WTC11 (cell line): ENCODE data around the gene ARL6. TPM values are rescaled to one million over a fixed set of nuclear protein-coding genes. Genes with fewer than 3 reads are reported as not detected.

ENCODE experiments used
- ATAC-seq: fragments of 200-7000 bp; cut with Tn5 transposase; 2 replicates; pipeline ENCODE4 v1.10.0; 2021; ENCODE audit warnings: mild to moderate bottlenecking, moderate library complexity
- CTCF ChIA-PET: fragments of 300-600 bp; sonication (Branson Sonifier 250); formaldehyde crosslinking; loops from one replicate; lab custom pipeline; 2021; ENCODE audit warnings: antibody characterized with exemption; lab: Charles Lee
- POLR2A ChIA-PET: fragments of 350-600 bp; sonication (Branson Sonifier 250); formaldehyde crosslinking; loops from one replicate; lab custom pipeline; 2021; ENCODE audit warnings: antibody characterized with exemption; lab: Charles Lee
- DNase-seq: peaks from one replicate; pipeline ENCODE4 v3.0.0; 2021; ENCODE audit warnings: low spot score
- H3K27ac Mint-ChIP-seq: 2 replicates; pipeline ENCODE4 v1.8.0; 2021; ENCODE audit warnings: mixed read lengths
- H3K27me3 Mint-ChIP-seq: 2 replicates; pipeline ENCODE4 v1.8.0; 2021; ENCODE audit warnings: low read depth, mild to moderate bottlenecking, moderate library complexity, mixed read lengths
- H3K36me3 Mint-ChIP-seq: 2 replicates; pipeline ENCODE4 v1.8.0; 2021; ENCODE audit warnings: mixed read lengths
- H3K4me1 Mint-ChIP-seq: 2 replicates; pipeline ENCODE4 v1.8.0; 2022; ENCODE audit warnings: mixed read lengths
- H3K4me3 Mint-ChIP-seq: 2 replicates; pipeline ENCODE4 v1.8.0; 2021; ENCODE audit warnings: mild to moderate bottlenecking, moderate library complexity, mixed read lengths
- H3K9me3 Mint-ChIP-seq: 2 replicates; pipeline ENCODE4 v1.8.0; 2021; ENCODE audit warnings: mixed read lengths
- CBFB ChIP-seq: sonication (generic); formaldehyde crosslinking; IDR thresholded peaks from 2 replicates; pipeline ENCODE4 v1.8.1; 2022; ENCODE audit warnings: mild to moderate bottlenecking, low read depth, missing genetic modification reagents
- IRF2 ChIP-seq: sonication (generic); formaldehyde crosslinking; IDR thresholded peaks from 2 replicates; pipeline ENCODE4 v1.8.0; 2022; ENCODE audit warnings: low read depth, missing genetic modification reagents, borderline replicate concordance
- JUN ChIP-seq: sonication (generic); formaldehyde crosslinking; IDR thresholded peaks from 2 replicates; pipeline ENCODE4 v1.8.0; 2023; ENCODE audit warnings: mild to moderate bottlenecking, missing genetic modification reagents
- NR1H2 ChIP-seq: sonication (generic); formaldehyde crosslinking; IDR thresholded peaks from 2 replicates; pipeline ENCODE4 v1.9.0; 2021; ENCODE audit warnings: mild to moderate bottlenecking, moderate library complexity, missing genetic modification reagents
- NR3C1 ChIP-seq: sonication (generic); formaldehyde crosslinking; conservative IDR thresholded peaks from 2 replicates; pipeline ENCODE4 v1.8.1; 2023; ENCODE audit warnings: low read depth, mild to moderate bottlenecking, missing genetic modification reagents
- OVOL2 ChIP-seq: fragments of 250-450 bp; sonication (Bioruptor Pico); IDR thresholded peaks from 2 replicates; pipeline ENCODE4 v1.9.0; 2021; ENCODE audit warnings: mild to moderate bottlenecking, borderline replicate concordance
- TEAD4 ChIP-seq: sonication (generic); formaldehyde crosslinking; IDR thresholded peaks from 2 replicates; pipeline ENCODE4 v1.8.0; 2022; ENCODE audit warnings: mild to moderate bottlenecking, missing genetic modification reagents
- ZBTB21 ChIP-seq: sonication (generic); formaldehyde crosslinking; IDR thresholded peaks from 2 replicates; pipeline ENCODE4 v1.8.1; 2023; ENCODE audit warnings: mild to moderate bottlenecking, missing genetic modification reagents, borderline replicate concordance
- ZNF121 ChIP-seq: sonication (generic); formaldehyde crosslinking; IDR thresholded peaks from 2 replicates; pipeline ENCODE4 v1.8.0; 2023; ENCODE audit warnings: missing genetic modification reagents
- ZNF138 ChIP-seq: sonication (generic); formaldehyde crosslinking; conservative IDR thresholded peaks from 2 replicates; pipeline ENCODE4 v1.8.1; 2022; ENCODE audit warnings: mild to moderate bottlenecking, moderate library complexity, missing genetic modification reagents
- ZNF219 ChIP-seq: sonication (generic); formaldehyde crosslinking; IDR thresholded peaks from 2 replicates; pipeline ENCODE4 v1.8.0; 2023; ENCODE audit warnings: missing genetic modification reagents, mild to moderate bottlenecking, borderline replicate concordance
- ZNF232 ChIP-seq: sonication (generic); formaldehyde crosslinking; IDR thresholded peaks from 2 replicates; pipeline ENCODE4 v1.8.0; 2022; ENCODE audit warnings: mild to moderate bottlenecking, missing genetic modification reagents
- ZNF317 ChIP-seq: sonication (generic); formaldehyde crosslinking; IDR thresholded peaks from 2 replicates; pipeline ENCODE4 v1.8.1; 2023; ENCODE audit warnings: low read depth, mild to moderate bottlenecking, moderate library complexity, missing genetic modification reagents, borderline replicate concordance
- ZNF396 ChIP-seq: fragments of 250-450 bp; sonication (Bioruptor Pico); IDR thresholded peaks from 2 replicates; pipeline ENCODE4 v1.8.0; 2021; ENCODE audit warnings: mild to moderate bottlenecking, moderate library complexity, borderline replicate concordance
- ZNF423 ChIP-seq: fragments of 250-450 bp; sonication (Bioruptor Pico); IDR thresholded peaks from 2 replicates; pipeline ENCODE4 v2.1.2; 2022; ENCODE audit warnings: mild to moderate bottlenecking, moderate library complexity
- total RNA-seq: library from RNA; stranded (reverse); gene quantifications from 3 replicates; pipeline ENCODE4 v1.2.3, GENCODE V29; 2021
- TF ChIP-seq, protein P1 (sequence below): sonication (generic); formaldehyde crosslinking; IDR thresholded peaks from 2 replicates; pipeline ENCODE4 v1.8.0; 2022; ENCODE audit warnings: missing genetic modification reagents
- TF ChIP-seq, protein P2 (sequence below): fragments of 250-450 bp; sonication (Bioruptor Pico); IDR thresholded peaks from 2 replicates; pipeline ENCODE4 v1.9.0; 2021; ENCODE audit warnings: moderate library complexity, mild to moderate bottlenecking, inconsistent platforms, borderline replicate concordance
- TF ChIP-seq, protein P3 (sequence below): sonication (generic); formaldehyde crosslinking; IDR thresholded peaks from 2 replicates; pipeline ENCODE4 v1.8.0; 2023; ENCODE audit warnings: missing genetic modification reagents, mild to moderate bottlenecking, borderline replicate concordance
- TF ChIP-seq, protein P4 (sequence below): sonication (generic); formaldehyde crosslinking; IDR thresholded peaks from 2 replicates; pipeline ENCODE4 v1.8.1; 2023; ENCODE audit warnings: mild to moderate bottlenecking, missing genetic modification reagents, moderate library complexity
- TF ChIP-seq, protein P5 (sequence below): sonication (generic); formaldehyde crosslinking; IDR thresholded peaks from 2 replicates; pipeline ENCODE4 v1.8.0; 2022; ENCODE audit warnings: mild to moderate bottlenecking, missing genetic modification reagents
- TF ChIP-seq, protein P6 (sequence below): fragments of 250-450 bp; sonication (Bioruptor Pico); IDR thresholded peaks from 2 replicates; pipeline ENCODE4 v1.8.0; 2021; ENCODE audit warnings: mild to moderate bottlenecking

ARL6 gene
- total RNA-seq, 1 experiment from 2014 or later: 6.8 TPM

DNA sequence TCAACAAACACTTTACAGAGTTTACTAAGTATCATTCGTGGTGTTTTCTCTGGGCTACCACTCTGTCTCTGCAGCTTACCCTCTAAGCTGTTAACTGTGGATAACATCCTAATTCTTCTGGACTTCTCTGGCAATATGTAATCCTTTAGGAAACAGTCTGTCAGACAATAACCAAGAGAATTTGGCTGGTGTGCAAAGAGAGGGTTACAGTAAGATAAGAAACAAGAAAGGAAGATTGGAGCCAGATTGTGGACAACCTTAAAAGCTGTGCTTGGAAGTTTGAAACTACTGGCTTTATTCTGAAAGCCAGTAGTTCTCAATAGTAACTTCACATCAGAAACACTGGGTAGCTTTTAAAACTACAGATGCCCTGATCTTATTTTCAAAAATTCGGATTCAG is 778 bp downstream of the ARL6 start (continued):
- TF ChIP-seq, protein P1, sequence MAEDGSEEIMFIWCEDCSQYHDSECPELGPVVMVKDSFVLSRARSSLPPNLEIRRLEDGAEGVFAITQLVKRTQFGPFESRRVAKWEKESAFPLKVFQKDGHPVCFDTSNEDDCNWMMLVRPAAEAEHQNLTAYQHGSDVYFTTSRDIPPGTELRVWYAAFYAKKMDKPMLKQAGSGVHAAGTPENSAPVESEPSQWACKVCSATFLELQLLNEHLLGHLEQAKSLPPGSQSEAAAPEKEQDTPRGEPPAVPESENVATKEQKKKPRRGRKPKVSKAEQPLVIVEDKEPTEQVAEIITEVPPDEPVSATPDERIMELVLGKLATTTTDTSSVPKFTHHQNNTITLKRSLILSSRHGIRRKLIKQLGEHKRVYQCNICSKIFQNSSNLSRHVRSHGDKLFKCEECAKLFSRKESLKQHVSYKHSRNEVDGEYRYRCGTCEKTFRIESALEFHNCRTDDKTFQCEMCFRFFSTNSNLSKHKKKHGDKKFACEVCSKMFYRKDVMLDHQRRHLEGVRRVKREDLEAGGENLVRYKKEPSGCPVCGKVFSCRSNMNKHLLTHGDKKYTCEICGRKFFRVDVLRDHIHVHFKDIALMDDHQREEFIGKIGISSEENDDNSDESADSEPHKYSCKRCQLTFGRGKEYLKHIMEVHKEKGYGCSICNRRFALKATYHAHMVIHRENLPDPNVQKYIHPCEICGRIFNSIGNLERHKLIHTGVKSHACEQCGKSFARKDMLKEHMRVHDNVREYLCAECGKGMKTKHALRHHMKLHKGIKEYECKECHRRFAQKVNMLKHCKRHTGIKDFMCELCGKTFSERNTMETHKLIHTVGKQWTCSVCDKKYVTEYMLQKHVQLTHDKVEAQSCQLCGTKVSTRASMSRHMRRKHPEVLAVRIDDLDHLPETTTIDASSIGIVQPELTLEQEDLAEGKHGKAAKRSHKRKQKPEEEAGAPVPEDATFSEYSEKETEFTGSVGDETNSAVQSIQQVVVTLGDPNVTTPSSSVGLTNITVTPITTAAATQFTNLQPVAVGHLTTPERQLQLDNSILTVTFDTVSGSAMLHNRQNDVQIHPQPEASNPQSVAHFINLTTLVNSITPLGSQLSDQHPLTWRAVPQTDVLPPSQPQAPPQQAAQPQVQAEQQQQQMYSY (CRISPR knock-in tag): no peak
- TF ChIP-seq ZNF423 (CRISPR knock-in tag) (no peak), ZBTB21 (no peak), ZNF232 (CRISPR knock-in tag) (no peak), CBFB (no peak), NR1H2 (CRISPR knock-in tag) (no peak)

DNA sequence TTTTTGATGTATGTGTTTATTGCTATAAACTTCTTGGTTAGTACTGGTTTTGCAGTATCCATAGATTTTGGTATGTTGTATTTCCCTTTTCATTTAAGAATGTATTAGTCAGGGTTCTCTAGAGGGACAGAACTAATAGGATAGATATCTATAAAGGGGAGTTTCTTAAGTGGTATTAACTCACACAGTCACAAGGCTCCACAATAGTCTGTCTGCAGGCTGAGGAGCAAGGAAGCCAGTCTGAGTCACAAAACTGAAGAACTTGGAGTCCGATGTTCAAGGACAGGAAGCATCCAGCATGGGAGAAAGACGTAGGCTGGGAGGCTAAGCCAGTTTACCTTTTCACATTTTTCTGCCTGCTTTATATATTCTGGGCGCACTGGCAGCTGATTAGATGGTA is 8.4 kb downstream of the ARL6 start:
- Mint-ChIP-seq H3K9me3 (peaks cover 25% of the 10 kb centered on the region), H3K4me1 (peaks cover 10% of the 10 kb centered on the region; the same call in 1 of the 2 replicates), H3K4me3 (no peak overlapping the region), H3K27ac (no peak overlapping the region), H3K27me3 (no peaks in the 10 kb centered on the region), H3K36me3 (peaks cover 51% of the 10 kb centered on the region)
- CTCF ChIA-PET: no interaction called here
- TF ChIP-seq, protein P2, sequence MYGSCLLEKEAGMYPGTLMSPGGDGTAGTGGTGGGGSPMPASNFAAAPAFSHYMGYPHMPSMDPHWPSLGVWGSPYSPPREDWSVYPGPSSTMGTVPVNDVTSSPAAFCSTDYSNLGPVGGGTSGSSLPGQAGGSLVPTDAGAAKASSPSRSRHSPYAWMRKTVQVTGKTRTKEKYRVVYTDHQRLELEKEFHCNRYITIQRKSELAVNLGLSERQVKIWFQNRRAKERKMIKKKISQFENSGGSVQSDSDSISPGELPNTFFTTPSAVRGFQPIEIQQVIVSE (CRISPR knock-in tag): no peak
- TF ChIP-seq ZNF396 (CRISPR knock-in tag): no peak
- TF ChIP-seq IRF2 (CRISPR knock-in tag): no peak
- TF ChIP-seq ZNF317 (CRISPR knock-in tag): no peak
- TF ChIP-seq, protein P3, sequence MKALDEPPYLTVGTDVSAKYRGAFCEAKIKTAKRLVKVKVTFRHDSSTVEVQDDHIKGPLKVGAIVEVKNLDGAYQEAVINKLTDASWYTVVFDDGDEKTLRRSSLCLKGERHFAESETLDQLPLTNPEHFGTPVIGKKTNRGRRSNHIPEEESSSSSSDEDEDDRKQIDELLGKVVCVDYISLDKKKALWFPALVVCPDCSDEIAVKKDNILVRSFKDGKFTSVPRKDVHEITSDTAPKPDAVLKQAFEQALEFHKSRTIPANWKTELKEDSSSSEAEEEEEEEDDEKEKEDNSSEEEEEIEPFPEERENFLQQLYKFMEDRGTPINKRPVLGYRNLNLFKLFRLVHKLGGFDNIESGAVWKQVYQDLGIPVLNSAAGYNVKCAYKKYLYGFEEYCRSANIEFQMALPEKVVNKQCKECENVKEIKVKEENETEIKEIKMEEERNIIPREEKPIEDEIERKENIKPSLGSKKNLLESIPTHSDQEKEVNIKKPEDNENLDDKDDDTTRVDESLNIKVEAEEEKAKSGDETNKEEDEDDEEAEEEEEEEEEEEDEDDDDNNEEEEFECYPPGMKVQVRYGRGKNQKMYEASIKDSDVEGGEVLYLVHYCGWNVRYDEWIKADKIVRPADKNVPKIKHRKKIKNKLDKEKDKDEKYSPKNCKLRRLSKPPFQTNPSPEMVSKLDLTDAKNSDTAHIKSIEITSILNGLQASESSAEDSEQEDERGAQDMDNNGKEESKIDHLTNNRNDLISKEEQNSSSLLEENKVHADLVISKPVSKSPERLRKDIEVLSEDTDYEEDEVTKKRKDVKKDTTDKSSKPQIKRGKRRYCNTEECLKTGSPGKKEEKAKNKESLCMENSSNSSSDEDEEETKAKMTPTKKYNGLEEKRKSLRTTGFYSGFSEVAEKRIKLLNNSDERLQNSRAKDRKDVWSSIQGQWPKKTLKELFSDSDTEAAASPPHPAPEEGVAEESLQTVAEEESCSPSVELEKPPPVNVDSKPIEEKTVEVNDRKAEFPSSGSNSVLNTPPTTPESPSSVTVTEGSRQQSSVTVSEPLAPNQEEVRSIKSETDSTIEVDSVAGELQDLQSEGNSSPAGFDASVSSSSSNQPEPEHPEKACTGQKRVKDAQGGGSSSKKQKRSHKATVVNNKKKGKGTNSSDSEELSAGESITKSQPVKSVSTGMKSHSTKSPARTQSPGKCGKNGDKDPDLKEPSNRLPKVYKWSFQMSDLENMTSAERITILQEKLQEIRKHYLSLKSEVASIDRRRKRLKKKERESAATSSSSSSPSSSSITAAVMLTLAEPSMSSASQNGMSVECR (CRISPR knock-in tag): no peak
- TF ChIP-seq NR3C1: no peak
- TF ChIP-seq, protein P4, sequence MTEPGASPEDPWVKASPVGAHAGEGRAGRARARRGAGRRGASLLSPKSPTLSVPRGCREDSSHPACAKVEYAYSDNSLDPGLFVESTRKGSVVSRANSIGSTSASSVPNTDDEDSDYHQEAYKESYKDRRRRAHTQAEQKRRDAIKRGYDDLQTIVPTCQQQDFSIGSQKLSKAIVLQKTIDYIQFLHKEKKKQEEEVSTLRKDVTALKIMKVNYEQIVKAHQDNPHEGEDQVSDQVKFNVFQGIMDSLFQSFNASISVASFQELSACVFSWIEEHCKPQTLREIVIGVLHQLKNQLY: no peak
- TF ChIP-seq, protein P5, sequence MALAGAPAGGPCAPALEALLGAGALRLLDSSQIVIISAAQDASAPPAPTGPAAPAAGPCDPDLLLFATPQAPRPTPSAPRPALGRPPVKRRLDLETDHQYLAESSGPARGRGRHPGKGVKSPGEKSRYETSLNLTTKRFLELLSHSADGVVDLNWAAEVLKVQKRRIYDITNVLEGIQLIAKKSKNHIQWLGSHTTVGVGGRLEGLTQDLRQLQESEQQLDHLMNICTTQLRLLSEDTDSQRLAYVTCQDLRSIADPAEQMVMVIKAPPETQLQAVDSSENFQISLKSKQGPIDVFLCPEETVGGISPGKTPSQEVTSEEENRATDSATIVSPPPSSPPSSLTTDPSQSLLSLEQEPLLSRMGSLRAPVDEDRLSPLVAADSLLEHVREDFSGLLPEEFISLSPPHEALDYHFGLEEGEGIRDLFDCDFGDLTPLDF (CRISPR knock-in tag): no peak
- TF ChIP-seq JUN (CRISPR knock-in tag): no peak
- no peak for TF ChIP-seq OVOL2 (CRISPR knock-in tag)
- TF ChIP-seq TEAD4 (CRISPR knock-in tag): no peak
- TF ChIP-seq, protein P6, sequence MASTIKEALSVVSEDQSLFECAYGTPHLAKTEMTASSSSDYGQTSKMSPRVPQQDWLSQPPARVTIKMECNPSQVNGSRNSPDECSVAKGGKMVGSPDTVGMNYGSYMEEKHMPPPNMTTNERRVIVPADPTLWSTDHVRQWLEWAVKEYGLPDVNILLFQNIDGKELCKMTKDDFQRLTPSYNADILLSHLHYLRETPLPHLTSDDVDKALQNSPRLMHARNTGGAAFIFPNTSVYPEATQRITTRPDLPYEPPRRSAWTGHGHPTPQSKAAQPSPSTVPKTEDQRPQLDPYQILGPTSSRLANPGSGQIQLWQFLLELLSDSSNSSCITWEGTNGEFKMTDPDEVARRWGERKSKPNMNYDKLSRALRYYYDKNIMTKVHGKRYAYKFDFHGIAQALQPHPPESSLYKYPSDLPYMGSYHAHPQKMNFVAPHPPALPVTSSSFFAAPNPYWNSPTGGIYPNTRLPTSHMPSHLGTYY (CRISPR knock-in tag): no peak
- TF ChIP-seq ZNF121 (CRISPR knock-in tag): no peak
- no peak for TF ChIP-seq ZNF219 (CRISPR knock-in tag)
- no peak for TF ChIP-seq ZNF138
- no peak for ATAC-seq
- POLR2A ChIA-PET: no interaction called here
- no peak for DNase-seq
